ENCODE measurements around the gene ZNF841.
"Not testable (repeated sequence)": the region's sequence is repeated elsewhere in the genome, so short reads cannot be mapped to it uniquely, and the experiment has no call there.

Gene ZNF841

GRCh38 chr19:52114691-52115090 lies 19.1 kb upstream of the ZNF841 start:
- peaks cover 38 to 39% of the 10 kb centered on the region in 2 donors for H3K36me3 ChIP-seq (ENCODE audit: control insufficient read depth in 2 of 2, insufficient read depth in 2 of 2, low read length in 2 of 2)
- no peak overlapping the region for H3K27ac ChIP-seq (ENCODE audit: low read depth in 2 of 2, low read length in 2 of 2)
- peaks cover 82 to 93% of the 10 kb centered on the region in 2 donors for H3K9me3 ChIP-seq (ENCODE audit: control insufficient read depth in 2 of 2, low read length in 2 of 2)
- H3K4me3 ChIP-seq (ENCODE audit: low read length in 2 of 2) = no peak overlapping the region
- no peaks in the 10 kb centered on the region for H3K27me3 ChIP-seq (ENCODE audit: control insufficient read depth in 2 of 2, insufficient read depth in 2 of 2, low read length in 2 of 2)
- no peak overlapping the region for H3K9ac ChIP-seq (ENCODE audit: low read depth in 1 of 2, low read length in 2 of 2)
- no peaks in the 10 kb centered on the region for H3K4me1 ChIP-seq (ENCODE audit: control insufficient read depth in 2 of 2, insufficient read depth in 2 of 2, low read length in 2 of 2)

GRCh38 chr19:52112624-52113023 lies 17.1 kb upstream of the ZNF841 start:
- H3K4me3 ChIP-seq (ENCODE audit: low read length in 2 of 2) = no peak overlapping the region
- H3K4me1 ChIP-seq (ENCODE audit: control insufficient read depth in 2 of 2, insufficient read depth in 2 of 2, low read length in 2 of 2) = no peaks in the 10 kb centered on the region
- no peak overlapping the region for H3K9ac ChIP-seq (ENCODE audit: low read depth in 1 of 2, low read length in 2 of 2)
- no peaks in the 10 kb centered on the region for H3K27me3 ChIP-seq (ENCODE audit: control insufficient read depth in 2 of 2, insufficient read depth in 2 of 2, low read length in 2 of 2)
- H3K27ac ChIP-seq (ENCODE audit: low read depth in 2 of 2, low read length in 2 of 2) = no peak overlapping the region
- H3K36me3 ChIP-seq (ENCODE audit: control insufficient read depth in 2 of 2, insufficient read depth in 2 of 2, low read length in 2 of 2) = peaks cover 20 to 21% of the 10 kb centered on the region in 2 donors
- peaks cover 73 to 78% of the 10 kb centered on the region in 2 donors for H3K9me3 ChIP-seq (ENCODE audit: control insufficient read depth in 2 of 2, low read length in 2 of 2)

- H3K4me3 ChIP-seq (ENCODE audit: low read length in 2 of 2) = no peak overlapping the region
- H3K27me3 ChIP-seq (ENCODE audit: control insufficient read depth in 2 of 2, insufficient read depth in 2 of 2, low read length in 2 of 2) = no peaks in the 10 kb centered on the region
- no peaks in the 10 kb centered on the region for H3K4me1 ChIP-seq (ENCODE audit: control insufficient read depth in 2 of 2, insufficient read depth in 2 of 2, low read length in 2 of 2)
- peaks cover 4 to 7% of the 10 kb centered on the region in 2 donors for H3K36me3 ChIP-seq (ENCODE audit: control insufficient read depth in 2 of 2, insufficient read depth in 2 of 2, low read length in 2 of 2)
- no peak overlapping the region for H3K9ac ChIP-seq (ENCODE audit: low read depth in 1 of 2, low read length in 2 of 2)
- H3K9me3 ChIP-seq (ENCODE audit: control insufficient read depth in 2 of 2, low read length in 2 of 2) = peaks cover 61 to 63% of the 10 kb centered on the region in 2 donors
- H3K27ac ChIP-seq (ENCODE audit: low read depth in 2 of 2, low read length in 2 of 2) = no peak overlapping the region
Observed at GRCh38 chr19:52110780-52111179, 15.2 kb upstream of the ZNF841 start.

- no peaks in the 10 kb centered on the region for H3K36me3 ChIP-seq (ENCODE audit: control insufficient read depth in 2 of 2, insufficient read depth in 2 of 2, low read length in 2 of 2)
- H3K9me3 ChIP-seq (ENCODE audit: control insufficient read depth in 2 of 2, low read length in 2 of 2) = peaks cover 3 to 10% of the 10 kb centered on the region in 2 donors
- no peak overlapping the region for H3K9ac ChIP-seq (ENCODE audit: low read depth in 1 of 2, low read length in 2 of 2)
- no peaks in the 10 kb centered on the region for H3K27me3 ChIP-seq (ENCODE audit: control insufficient read depth in 2 of 2, insufficient read depth in 2 of 2, low read length in 2 of 2)
- H3K27ac ChIP-seq (ENCODE audit: low read depth in 2 of 2, low read length in 2 of 2) = no peak overlapping the region
- no peak overlapping the region for H3K4me3 ChIP-seq (ENCODE audit: low read length in 2 of 2)
- no peaks in the 10 kb centered on the region for H3K4me1 ChIP-seq (ENCODE audit: control insufficient read depth in 2 of 2, insufficient read depth in 2 of 2, low read length in 2 of 2)
Observed at GRCh38 chr19:52102782-52103181, 7.2 kb upstream of the ZNF841 start.

GRCh38 chr19:52101866-52102562 lies 6.4 kb upstream of the ZNF841 start:
- no peaks in the 10 kb centered on the region for H3K36me3 ChIP-seq (ENCODE audit: control insufficient read depth in 2 of 2, insufficient read depth in 2 of 2, low read length in 2 of 2)
- no peak overlapping the region for H3K9ac ChIP-seq (ENCODE audit: low read depth in 1 of 2, low read length in 2 of 2)
- no peaks in the 10 kb centered on the region for H3K27me3 ChIP-seq (ENCODE audit: control insufficient read depth in 2 of 2, insufficient read depth in 2 of 2, low read length in 2 of 2)
- H3K4me3 ChIP-seq (ENCODE audit: low read length in 2 of 2) = no peak overlapping the region
- H3K27ac ChIP-seq (ENCODE audit: low read depth in 2 of 2, low read length in 2 of 2) = no peak overlapping the region
- H3K4me1 ChIP-seq (ENCODE audit: control insufficient read depth in 2 of 2, insufficient read depth in 2 of 2, low read length in 2 of 2) = no peaks in the 10 kb centered on the region
- H3K9me3 ChIP-seq (ENCODE audit: control insufficient read depth in 2 of 2, low read length in 2 of 2) = peaks cover 10 to 11% of the 10 kb centered on the region in 2 donors

GRCh38 chr19:52099497-52100138 lies 4.1 kb upstream of the ZNF841 start:
- H3K36me3 ChIP-seq (ENCODE audit: control insufficient read depth in 2 of 2, insufficient read depth in 2 of 2, low read length in 2 of 2) = no peaks in the 10 kb centered on the region
- no peaks in the 10 kb centered on the region for H3K4me1 ChIP-seq (ENCODE audit: control insufficient read depth in 2 of 2, insufficient read depth in 2 of 2, low read length in 2 of 2)
- H3K4me3 ChIP-seq (ENCODE audit: low read length in 2 of 2) = no peak overlapping the region
- peaks cover 7 to 9% of the 10 kb centered on the region in 2 donors for H3K9me3 ChIP-seq (ENCODE audit: control insufficient read depth in 2 of 2, low read length in 2 of 2)
- no peak overlapping the region for H3K9ac ChIP-seq (ENCODE audit: low read depth in 1 of 2, low read length in 2 of 2)
- no peaks in the 10 kb centered on the region for H3K27me3 ChIP-seq (ENCODE audit: control insufficient read depth in 2 of 2, insufficient read depth in 2 of 2, low read length in 2 of 2)
- no peak overlapping the region for H3K27ac ChIP-seq (ENCODE audit: low read depth in 2 of 2, low read length in 2 of 2)

- not testable (repeated sequence) for H3K27ac ChIP-seq (ENCODE audit: low read depth in 2 of 2, low read length in 2 of 2); H3K9ac ChIP-seq (ENCODE audit: low read depth in 1 of 2, low read length in 2 of 2); H3K27me3 ChIP-seq (ENCODE audit: control insufficient read depth in 2 of 2, insufficient read depth in 2 of 2, low read length in 2 of 2); H3K9me3 ChIP-seq (ENCODE audit: control insufficient read depth in 2 of 2, low read length in 2 of 2); H3K4me1 ChIP-seq (ENCODE audit: control insufficient read depth in 2 of 2, insufficient read depth in 2 of 2, low read length in 2 of 2)
- H3K36me3 ChIP-seq (ENCODE audit: control insufficient read depth in 2 of 2, insufficient read depth in 2 of 2, low read length in 2 of 2) = peaks cover 5 to 14% of the 10 kb centered on the region in 2 donors
- H3K4me3 ChIP-seq (ENCODE audit: low read length in 2 of 2) = peak overlapping the region in 1 of 2 donors; percentile 88
Observed at GRCh38 chr19:52096416-52096815, 851 bp upstream of the ZNF841 start.

- Histone ChIP-seq H3K27me3 (ENCODE audit: control insufficient read depth in 2 of 2, insufficient read depth in 2 of 2, low read length in 2 of 2) (no peaks in the 10 kb centered on the region), H3K4me3 (ENCODE audit: low read length in 2 of 2) (peak overlapping the region; percentile 88 to 100), H3K36me3 (ENCODE audit: control insufficient read depth in 2 of 2, insufficient read depth in 2 of 2, low read length in 2 of 2) (peaks cover 12 to 25% of the 10 kb centered on the region in 2 donors), H3K27ac (ENCODE audit: low read depth in 2 of 2, low read length in 2 of 2) (peak overlapping the region in 1 of 2 donors; percentile 76), H3K9me3 (ENCODE audit: control insufficient read depth in 2 of 2, low read length in 2 of 2) (peaks cover 10 to 15% of the 10 kb centered on the region in 2 donors), H3K4me1 (ENCODE audit: control insufficient read depth in 2 of 2, insufficient read depth in 2 of 2, low read length in 2 of 2) (peaks cover 0 to 6% of the 10 kb centered on the region in 2 donors), H3K9ac (ENCODE audit: low read depth in 1 of 2, low read length in 2 of 2) (peak overlapping the region; percentile 78 to 88)
Observed at GRCh38 chr19:52094526-52095130, 937 bp downstream of the ZNF841 start.

GRCh38 chr19:52086481-52086880 lies 9.1 kb downstream of the ZNF841 start:
- Histone ChIP-seq H3K36me3 (ENCODE audit: control insufficient read depth in 2 of 2, insufficient read depth in 2 of 2, low read length in 2 of 2) (peaks cover 76 to 81% of the 10 kb centered on the region in 2 donors), H3K9ac (ENCODE audit: low read depth in 1 of 2, low read length in 2 of 2) (no peak overlapping the region), H3K9me3 (ENCODE audit: control insufficient read depth in 2 of 2, low read length in 2 of 2) (peaks cover 14 to 35% of the 10 kb centered on the region in 2 donors), H3K27me3 (ENCODE audit: control insufficient read depth in 2 of 2, insufficient read depth in 2 of 2, low read length in 2 of 2) (no peaks in the 10 kb centered on the region), H3K27ac (ENCODE audit: low read depth in 2 of 2, low read length in 2 of 2) (no peak overlapping the region), H3K4me3 (ENCODE audit: low read length in 2 of 2) (no peak overlapping the region), H3K4me1 (ENCODE audit: control insufficient read depth in 2 of 2, insufficient read depth in 2 of 2, low read length in 2 of 2) (no peaks in the 10 kb centered on the region)

GRCh38 chr19:52070496-52070895 lies 25.1 kb downstream of the ZNF841 start:
- H3K36me3 ChIP-seq (ENCODE audit: control insufficient read depth in 2 of 2, insufficient read depth in 2 of 2, low read length in 2 of 2) = peaks cover 66 to 80% of the 10 kb centered on the region in 2 donors
- H3K27ac ChIP-seq (ENCODE audit: low read depth in 2 of 2, low read length in 2 of 2) = no peak overlapping the region
- no peaks in the 10 kb centered on the region for H3K27me3 ChIP-seq (ENCODE audit: control insufficient read depth in 2 of 2, insufficient read depth in 2 of 2, low read length in 2 of 2)
- H3K9ac ChIP-seq (ENCODE audit: low read depth in 1 of 2, low read length in 2 of 2) = no peak overlapping the region
- H3K9me3 ChIP-seq (ENCODE audit: control insufficient read depth in 2 of 2, low read length in 2 of 2) = peaks cover 64 to 68% of the 10 kb centered on the region in 2 donors
- H3K4me3 ChIP-seq (ENCODE audit: low read length in 2 of 2) = peak overlapping the region; percentile 23 to 30
- no peaks in the 10 kb centered on the region for H3K4me1 ChIP-seq (ENCODE audit: control insufficient read depth in 2 of 2, insufficient read depth in 2 of 2, low read length in 2 of 2)

Measured in mucosa of rectum (tissue), 2 donors.